ENCODE results near the gene SCML1. TPM values are rescaled to one million over a fixed set of nuclear protein-coding genes. Genes with fewer than 3 reads are reported as not detected.
"Not testable (repeated sequence)": the region's sequence is repeated elsewhere in the genome, so short reads cannot be mapped to it uniquely, and the experiment has no call there.

The SCML1 gene
- total RNA-seq, 2 experiments from 2014 or later, result 5.7 to 6.1 TPM

- H3K4me3 Mint-ChIP-seq, result no peak overlapping the region
- H3K4me1 Mint-ChIP-seq (ENCODE audit: low read depth), result peaks cover 4% of the 10 kb centered on the region
Measured at GRCh38 chrX:17778997-17779396, 41.7 kb downstream of the SCML1 start.

GRCh38 chrX:17779434-17779833 is 42.1 kb downstream of the SCML1 start:
- Mint-ChIP-seq H3K4me3 (no peak overlapping the region), H3K27ac (no peak overlapping the region), H3K9me3 (ENCODE audit: insufficient read depth) (no peaks in the 10 kb centered on the region), H3K27me3 (ENCODE audit: low read depth) (no peaks in the 10 kb centered on the region), H3K36me3 (ENCODE audit: low read depth) (no peaks in the 10 kb centered on the region), H3K4me1 (ENCODE audit: low read depth) (peaks cover 4% of the 10 kb centered on the region)
- POLR2A ChIA-PET, result no interaction called here
- CTCF ChIA-PET, result interaction anchor here (0.6 to 1.6 kb wide), 2 partner anchors 9 to 1229 kb away, joined by 3 to 7 read pairs; no protein-coding TSS in a partner anchor
- no peak for DNase-seq
- ATAC-seq, result no peak

More at GRCh38 chrX:17778997-17779396, 41.7 kb downstream of the SCML1 start:
- ChIA-PET POLR2A (no interaction called here), CTCF (interaction anchor here (0.6 to 1.6 kb wide), 2 partner anchors 10 to 1229 kb away, joined by 3 to 7 read pairs; no protein-coding TSS in a partner anchor)
- ATAC-seq (no peak), DNase-seq (no peak)
- H3K36me3 Mint-ChIP-seq (ENCODE audit: low read depth), result no peaks in the 10 kb centered on the region
- H3K27ac Mint-ChIP-seq, result no peak overlapping the region
- no peaks in the 10 kb centered on the region for H3K9me3 Mint-ChIP-seq (ENCODE audit: insufficient read depth)
- H3K27me3 Mint-ChIP-seq (ENCODE audit: low read depth), result no peaks in the 10 kb centered on the region

DNA sequence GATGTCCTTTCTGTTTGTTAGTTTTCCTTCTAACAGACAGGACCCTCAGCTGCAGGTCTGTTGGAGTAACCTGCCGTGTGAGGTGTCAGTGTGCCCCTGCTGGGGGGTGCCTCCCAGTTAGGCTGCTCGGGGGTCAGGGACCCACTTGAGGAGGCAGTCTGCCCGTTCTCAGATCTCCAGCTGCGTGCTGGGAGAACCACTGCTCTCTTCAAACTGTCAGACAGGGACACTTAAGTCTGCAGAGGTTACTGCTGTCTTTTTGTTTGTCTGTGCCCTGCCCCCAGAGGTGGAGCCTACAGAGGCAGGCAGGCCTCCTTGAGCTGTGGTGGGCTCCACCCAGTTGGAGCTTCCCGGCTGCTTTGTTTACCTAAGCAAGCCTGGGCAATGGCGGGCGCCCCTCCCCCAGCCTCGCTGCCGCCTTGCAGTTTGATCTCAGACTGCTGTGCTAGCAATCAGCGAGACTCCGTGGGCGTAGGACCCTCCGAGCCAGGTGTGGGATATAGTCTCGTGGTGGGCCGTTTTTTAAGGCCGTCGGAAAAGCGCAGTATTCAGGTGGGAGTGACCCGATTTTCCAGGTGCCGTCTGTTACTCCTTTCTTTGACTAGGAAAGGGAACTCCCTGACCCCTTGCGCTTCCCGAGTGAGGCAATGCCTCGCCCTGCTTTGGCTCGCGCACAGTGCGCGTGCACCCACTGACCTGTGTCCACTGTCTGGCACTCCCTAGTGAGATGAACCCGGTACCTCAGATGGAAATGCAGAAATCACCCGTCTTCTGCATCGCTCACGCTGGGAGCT is 49.5 kb downstream of the SCML1 start:
- H3K4me1 Mint-ChIP-seq (ENCODE audit: low read depth); POLR2A ChIA-PET: not testable (repeated sequence)

DNA sequence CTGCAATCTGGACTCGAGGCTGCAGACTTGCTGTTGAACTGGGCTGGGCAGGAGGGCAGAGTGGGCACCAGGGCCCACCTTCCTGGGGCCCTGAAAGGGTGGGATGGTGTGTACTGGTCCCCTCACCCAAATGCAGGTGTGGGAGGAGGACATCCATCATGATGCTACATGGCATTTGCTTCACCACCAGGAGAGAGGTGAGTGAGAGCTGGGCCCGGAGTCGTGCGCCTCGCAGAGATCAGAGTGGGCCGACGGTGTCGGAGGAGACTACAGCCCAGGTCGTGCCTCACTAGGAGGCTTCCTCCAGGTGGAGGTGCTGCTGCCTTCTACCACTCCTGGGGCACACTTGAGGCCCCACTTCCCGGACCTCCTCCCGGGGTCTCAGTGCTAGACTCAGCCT is 50.3 kb downstream of the SCML1 start:
- ATAC-seq (no peak), DNase-seq (no peak)
- ChIA-PET CTCF (interaction anchor here (1.7 kb wide), 1 partner anchor 8 kb away, joined by 7 read pairs; no protein-coding TSS in a partner anchor), POLR2A (no interaction called here)
- no peaks in the 10 kb centered on the region for H3K4me1 Mint-ChIP-seq (ENCODE audit: low read depth)
- H3K27me3 Mint-ChIP-seq (ENCODE audit: low read depth), result peaks cover 2% of the 10 kb centered on the region
- H3K27ac Mint-ChIP-seq, result no peak overlapping the region
- H3K4me3 Mint-ChIP-seq, result no peak overlapping the region
- no peaks in the 10 kb centered on the region for H3K9me3 Mint-ChIP-seq (ENCODE audit: insufficient read depth)
- no peaks in the 10 kb centered on the region for H3K36me3 Mint-ChIP-seq (ENCODE audit: low read depth)

More for the DNA sequence above, 49.5 kb downstream of the SCML1 start:
- H3K27me3 Mint-ChIP-seq (ENCODE audit: low read depth); H3K36me3 Mint-ChIP-seq (ENCODE audit: low read depth); CTCF ChIA-PET; H3K9me3 Mint-ChIP-seq (ENCODE audit: insufficient read depth); H3K4me3 Mint-ChIP-seq; ATAC-seq; DNase-seq; H3K27ac Mint-ChIP-seq: not testable (repeated sequence)

DNA sequence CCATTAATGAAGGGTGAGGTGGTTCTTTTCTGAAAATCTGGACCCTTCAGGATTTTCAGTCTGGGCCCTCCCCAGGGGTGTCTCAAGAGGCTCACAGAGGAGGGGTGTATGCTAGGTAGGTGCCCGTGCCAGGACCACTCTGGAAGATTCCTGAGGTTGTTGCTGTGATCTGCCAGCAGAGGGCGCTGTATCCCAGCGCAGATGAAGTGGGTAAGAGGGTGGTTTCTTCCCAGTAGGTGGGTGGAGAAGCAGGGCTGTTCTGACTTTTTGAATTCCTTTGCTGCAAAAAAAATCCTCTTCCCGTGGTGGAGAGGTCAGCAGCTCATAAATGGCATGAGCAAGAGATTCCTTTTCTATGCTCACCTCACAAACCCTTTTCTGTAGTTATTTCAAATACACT is 51.1 kb downstream of the SCML1 start:
- no peaks in the 10 kb centered on the region for H3K4me1 Mint-ChIP-seq (ENCODE audit: low read depth)
- peaks cover 2% of the 10 kb centered on the region for H3K27me3 Mint-ChIP-seq (ENCODE audit: low read depth)
- no peak overlapping the region for H3K27ac Mint-ChIP-seq
- peak; percentile 36 for DNase-seq
- H3K36me3 Mint-ChIP-seq (ENCODE audit: low read depth), result no peaks in the 10 kb centered on the region
- ChIA-PET CTCF (interaction anchor here (0.7 to 1.7 kb wide), 2 partner anchors 9 to 564 kb away, joined by 4 to 7 read pairs; no protein-coding TSS in a partner anchor), POLR2A (no interaction called here)
- no peak overlapping the region for H3K4me3 Mint-ChIP-seq
- H3K9me3 Mint-ChIP-seq (ENCODE audit: insufficient read depth), result no peaks in the 10 kb centered on the region
- no peak for ATAC-seq

GRCh38 chrX:17788956-17789562 is 51.8 kb downstream of the SCML1 start:
- H3K4me3 Mint-ChIP-seq, result no peak overlapping the region
- H3K27ac Mint-ChIP-seq, result no peak overlapping the region
- H3K4me1 Mint-ChIP-seq (ENCODE audit: low read depth), result no peaks in the 10 kb centered on the region
- DNase-seq (no peak), ATAC-seq (no peak)
- H3K27me3 Mint-ChIP-seq (ENCODE audit: low read depth), result peaks cover 2% of the 10 kb centered on the region
- no peaks in the 10 kb centered on the region for H3K36me3 Mint-ChIP-seq (ENCODE audit: low read depth)
- CTCF ChIA-PET, result interaction anchor here (0.7 to 1.7 kb wide), 2 partner anchors 10 to 563 kb away, joined by 4 to 7 read pairs; no protein-coding TSS in a partner anchor
- H3K9me3 Mint-ChIP-seq (ENCODE audit: insufficient read depth), result no peaks in the 10 kb centered on the region
- POLR2A ChIA-PET, result no interaction called here

DNA sequence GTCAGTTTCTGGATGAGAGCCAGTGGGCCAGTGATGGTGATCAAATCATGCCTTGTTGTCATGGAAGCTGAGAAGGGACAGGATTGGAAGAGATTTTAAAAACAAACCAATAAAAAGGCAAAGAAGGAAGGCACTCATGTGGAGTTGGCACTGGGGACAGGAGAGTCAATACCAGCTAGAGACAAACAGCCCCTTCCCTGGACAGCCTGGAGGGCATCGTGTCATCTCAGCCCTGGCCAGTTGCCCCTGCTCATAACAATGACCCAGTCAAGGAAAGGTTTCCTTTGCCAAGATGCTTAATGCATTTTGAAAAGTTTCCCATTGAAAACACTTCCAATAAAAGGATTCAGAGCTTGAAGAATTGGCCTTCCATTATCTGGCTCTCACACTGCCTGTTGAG is 55.5 kb downstream of the SCML1 start:
- Mint-ChIP-seq H3K4me3 (no peak overlapping the region), H3K4me1 (ENCODE audit: low read depth) (no peaks in the 10 kb centered on the region), H3K9me3 (ENCODE audit: insufficient read depth) (no peaks in the 10 kb centered on the region), H3K27me3 (ENCODE audit: low read depth) (no peaks in the 10 kb centered on the region), H3K27ac (no peak overlapping the region), H3K36me3 (ENCODE audit: low read depth) (no peaks in the 10 kb centered on the region)
- ChIA-PET CTCF (no interaction called here), POLR2A (no interaction called here)
- no peak for DNase-seq
- no peak for ATAC-seq

DNA sequence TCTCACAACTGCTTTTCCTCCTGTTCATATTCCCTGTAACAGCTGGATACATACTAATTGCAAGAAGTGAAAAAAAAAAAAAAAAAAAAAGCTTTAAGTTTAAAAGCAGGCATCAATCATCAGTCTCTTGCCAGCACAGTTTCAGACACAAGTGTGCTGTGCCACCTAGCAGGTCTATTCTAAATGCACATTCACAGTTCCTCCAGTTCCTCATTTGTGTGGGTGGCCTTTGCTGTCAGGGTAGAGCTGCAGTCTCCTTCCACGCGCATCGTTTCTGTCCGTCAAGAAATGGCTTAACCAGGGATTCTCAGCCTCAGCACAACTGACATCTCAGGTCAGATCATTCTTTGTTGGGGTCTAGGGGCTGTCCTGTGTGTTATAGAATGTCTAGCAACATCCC is 61.6 kb downstream of the SCML1 start:
- no peaks in the 10 kb centered on the region for H3K36me3 Mint-ChIP-seq (ENCODE audit: low read depth)
- CTCF ChIA-PET, result no interaction called here
- no peak overlapping the region for H3K4me3 Mint-ChIP-seq
- ATAC-seq (no peak), DNase-seq (no peak)
- H3K27ac Mint-ChIP-seq, result no peak overlapping the region
- POLR2A ChIA-PET, result no interaction called here
- no peaks in the 10 kb centered on the region for H3K9me3 Mint-ChIP-seq (ENCODE audit: insufficient read depth)
- H3K4me1 Mint-ChIP-seq (ENCODE audit: low read depth), result no peaks in the 10 kb centered on the region
- no peaks in the 10 kb centered on the region for H3K27me3 Mint-ChIP-seq (ENCODE audit: low read depth)

DNA sequence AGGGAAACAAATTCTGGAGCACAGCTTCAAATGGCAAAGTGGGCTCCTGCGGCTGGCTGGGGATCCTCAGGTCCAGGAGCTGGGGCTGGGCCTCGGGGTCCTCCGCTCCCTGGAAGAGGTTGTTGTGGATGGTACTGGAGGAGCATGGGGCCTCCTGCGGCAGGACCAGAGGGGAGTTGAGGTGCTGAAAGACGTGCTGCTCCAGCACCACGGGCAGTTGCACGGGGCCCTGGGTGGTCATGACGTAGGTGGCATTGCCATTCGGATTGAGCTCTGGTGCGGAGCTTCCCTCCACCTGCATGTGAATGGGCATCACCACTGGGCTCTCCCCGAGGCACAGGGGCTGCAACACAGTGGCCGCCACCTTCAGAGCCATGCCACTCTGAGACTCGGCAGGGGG is 64.1 kb downstream of the SCML1 start:
- Mint-ChIP-seq H3K36me3 (ENCODE audit: low read depth) (no peaks in the 10 kb centered on the region), H3K9me3 (ENCODE audit: insufficient read depth) (no peaks in the 10 kb centered on the region), H3K27me3 (ENCODE audit: low read depth) (no peaks in the 10 kb centered on the region), H3K4me3 (no peak overlapping the region), H3K4me1 (ENCODE audit: low read depth) (no peaks in the 10 kb centered on the region), H3K27ac (no peak overlapping the region)
- DNase-seq, result no peak
- no peak for ATAC-seq
- CTCF ChIA-PET, result interaction anchor here (1.8 kb wide), 1 partner anchor 11 kb away, joined by 5 read pairs; no protein-coding TSS in a partner anchor
- POLR2A ChIA-PET, result no interaction called here

- ChIA-PET CTCF (no interaction called here), POLR2A (no interaction called here)
- ATAC-seq, result no peak
Measured at GRCh38 chrX:17802756-17803155, 65.5 kb downstream of the SCML1 start.

DNA sequence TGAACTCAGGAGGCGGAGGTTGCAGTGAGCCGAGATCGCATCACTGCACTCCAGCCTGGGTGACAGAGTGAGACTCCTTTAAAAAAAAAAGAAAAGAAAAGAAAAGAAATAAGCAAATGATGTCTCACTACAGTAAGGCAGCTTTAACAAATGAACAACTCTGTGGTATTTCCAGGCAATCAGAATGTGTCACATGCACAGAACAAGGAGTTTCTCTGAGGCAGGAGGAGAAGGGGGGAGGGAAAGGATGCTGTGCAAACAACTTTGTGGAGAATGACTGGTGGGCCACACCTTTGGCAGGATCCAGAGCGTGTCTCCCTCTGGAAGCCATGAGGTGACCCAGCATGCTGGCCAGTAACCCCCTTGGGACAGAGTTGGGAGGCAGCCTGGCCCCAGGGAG is 66.2 kb downstream of the SCML1 start:
- no peaks in the 10 kb centered on the region for H3K27me3 Mint-ChIP-seq (ENCODE audit: low read depth)
- no peaks in the 10 kb centered on the region for H3K36me3 Mint-ChIP-seq (ENCODE audit: low read depth)
- CTCF ChIA-PET, result no interaction called here
- DNase-seq (no peak), ATAC-seq (no peak)
- no peak overlapping the region for H3K4me3 Mint-ChIP-seq
- H3K27ac Mint-ChIP-seq, result no peak overlapping the region
- H3K4me1 Mint-ChIP-seq (ENCODE audit: low read depth), result no peaks in the 10 kb centered on the region
- H3K9me3 Mint-ChIP-seq (ENCODE audit: insufficient read depth), result no peaks in the 10 kb centered on the region
- POLR2A ChIA-PET, result no interaction called here

More at GRCh38 chrX:17802756-17803155, 65.5 kb downstream of the SCML1 start:
- Mint-ChIP-seq H3K9me3 (ENCODE audit: insufficient read depth) (no peaks in the 10 kb centered on the region), H3K4me3 (no peak overlapping the region), H3K4me1 (ENCODE audit: low read depth) (no peaks in the 10 kb centered on the region), H3K27me3 (ENCODE audit: low read depth) (no peaks in the 10 kb centered on the region), H3K36me3 (ENCODE audit: low read depth) (no peaks in the 10 kb centered on the region), H3K27ac (no peak overlapping the region)
- no peak for DNase-seq
